Stimulated activated naive CD8-positive, alpha-beta T cell treated with anti-CD3 and anti-CD28 coated beads, Interleukin-15, Interleukin-2, amounts not matched to agents 100 U/mL and 50 U/mL, for 24 hours (primary cell): ENCODE data around the gene CACTIN.
A peak's percentile ranks its signal among the peaks of the same experiment; 100 is the strongest.
"Not testable (repeated sequence)": the region's sequence is repeated elsewhere in the genome, so short reads cannot be mapped to it uniquely, and the experiment has no call there.

Experiments used
- ATAC-seq: fragments of 150-1000 bp; cut with Tn5 transposase; one replicate; pipeline ENCODE4 v1.10.0; 2021
- DNase-seq: peaks from one replicate; pipeline ENCODE4 v3.0.0; 2021

Gene CACTIN

DNA sequence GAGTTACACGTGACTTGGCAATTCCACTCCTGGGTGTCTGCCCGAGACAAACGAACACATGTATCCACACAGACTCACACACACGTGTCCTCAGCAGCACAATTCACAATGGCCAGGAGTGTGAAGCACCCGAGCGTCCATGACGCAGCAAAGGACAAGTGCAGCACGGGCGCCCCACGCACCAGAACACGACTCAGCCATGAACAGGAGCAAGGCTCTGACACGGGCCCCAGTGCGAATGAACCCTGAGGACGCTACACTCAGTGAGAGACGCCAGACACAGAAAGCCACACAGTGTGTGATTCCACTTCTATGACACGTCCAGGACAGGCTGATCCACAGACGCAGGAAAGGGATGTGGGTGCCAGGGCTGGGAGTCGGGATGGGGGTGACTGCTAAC lies 37.2 kb upstream of the CACTIN start:
- no peak for ATAC-seq

DNA sequence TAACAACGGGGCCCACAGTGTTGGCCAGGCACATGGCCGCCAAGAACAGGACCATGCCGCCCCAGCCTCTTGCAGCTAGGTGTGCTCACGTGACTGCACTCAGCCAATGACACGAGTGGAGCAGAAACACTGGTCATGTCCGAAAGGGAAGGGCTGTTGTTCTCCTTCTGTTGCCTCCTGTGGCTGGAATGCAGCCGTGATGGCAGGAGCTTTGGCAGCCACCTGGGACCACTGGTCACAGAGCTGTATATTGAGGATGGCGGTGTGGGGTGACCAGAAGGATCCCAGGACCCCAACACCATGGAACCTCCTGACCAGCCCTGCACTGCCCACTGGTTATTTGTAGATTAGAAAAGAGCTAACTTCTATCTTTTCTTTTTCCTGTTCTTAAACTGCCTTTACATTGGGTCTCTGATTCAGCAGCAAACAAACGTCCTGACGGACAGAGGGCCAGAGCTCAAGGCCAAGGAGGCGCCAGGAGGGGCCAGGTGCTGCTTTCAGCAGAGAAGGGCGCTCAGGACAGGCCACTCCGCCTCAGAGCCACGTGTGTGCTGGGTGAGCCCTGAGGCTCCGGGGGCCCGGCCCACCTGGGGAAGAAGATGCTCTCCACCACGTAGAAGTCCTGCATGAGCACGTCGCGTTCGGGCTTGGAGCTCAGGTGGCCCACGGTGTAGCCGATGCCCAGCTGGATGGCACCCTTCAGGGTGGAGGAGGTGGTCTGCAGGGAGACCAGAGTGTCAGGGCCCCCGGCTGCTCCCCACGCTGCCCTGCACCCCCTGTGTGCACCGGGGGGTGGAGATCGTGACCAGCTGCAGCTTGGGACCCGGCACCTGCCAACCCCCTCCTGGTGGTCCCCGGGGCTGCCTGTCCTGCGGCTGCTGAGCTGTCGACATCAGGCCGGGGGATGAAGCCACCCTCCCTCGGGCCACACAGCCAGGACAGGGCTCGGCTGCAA lies 35.0 kb upstream of the CACTIN start:
- ATAC-seq (no peak), DNase-seq (no peak)

More for the DNA sequence above, 37.2 kb upstream of the CACTIN start:
- DNase-seq: no peak

DNA sequence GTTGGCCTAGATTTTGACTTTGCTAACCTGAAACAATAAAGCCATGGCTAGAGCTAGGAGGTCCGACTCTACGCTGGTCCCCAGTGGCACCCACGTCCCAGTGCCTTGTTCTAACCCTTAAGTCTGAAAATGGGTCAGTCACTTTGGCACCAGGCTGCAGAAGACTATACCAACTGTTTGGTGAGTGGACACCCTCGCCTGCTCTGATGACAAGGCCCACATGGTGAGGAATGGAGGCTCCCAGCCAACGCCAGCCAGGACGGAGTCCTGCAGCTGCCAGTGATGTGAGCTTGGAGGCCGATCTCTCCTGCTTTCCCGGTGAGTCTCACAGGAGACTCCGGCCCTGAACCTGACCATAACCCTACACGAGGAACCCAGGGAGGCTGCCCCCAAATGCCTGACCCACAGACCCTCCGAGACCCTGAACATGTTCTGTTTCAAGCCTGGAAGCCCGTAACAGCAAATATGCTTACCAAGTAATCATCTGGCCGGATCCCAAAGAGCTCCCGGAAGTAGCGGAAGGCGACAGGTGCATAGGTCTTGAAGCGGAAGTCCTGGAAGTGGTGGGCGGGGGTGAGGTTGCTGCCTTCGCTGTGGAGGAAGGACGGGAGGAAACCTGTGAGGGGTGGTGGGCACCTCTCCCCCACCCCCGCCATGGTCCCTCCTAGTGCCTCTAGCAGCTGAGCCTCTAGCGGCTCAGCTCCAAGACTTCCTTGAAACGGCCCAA lies 34.1 kb upstream of the CACTIN start:
- DNase-seq (no peak), ATAC-seq (no peak)

DNA sequence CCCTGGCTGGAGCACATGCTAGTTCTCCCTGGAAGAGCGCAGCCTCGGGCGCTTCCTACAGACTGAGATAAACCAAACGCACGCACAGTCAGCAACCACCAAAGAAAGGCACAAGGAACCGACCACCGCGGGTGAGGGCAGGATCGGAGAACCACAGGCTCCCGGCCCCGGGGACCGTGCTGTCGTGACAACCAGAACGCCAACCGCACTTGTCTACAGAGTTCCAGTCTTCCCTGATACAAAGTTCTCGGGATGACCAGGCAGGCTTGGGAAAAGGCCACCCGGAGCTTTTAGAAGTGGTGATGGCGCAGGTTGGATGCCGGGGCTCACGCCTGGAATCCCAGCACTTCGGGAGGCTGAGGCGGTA lies 33.1 kb upstream of the CACTIN start:
- ATAC-seq: no peak
- no peak for DNase-seq

DNA sequence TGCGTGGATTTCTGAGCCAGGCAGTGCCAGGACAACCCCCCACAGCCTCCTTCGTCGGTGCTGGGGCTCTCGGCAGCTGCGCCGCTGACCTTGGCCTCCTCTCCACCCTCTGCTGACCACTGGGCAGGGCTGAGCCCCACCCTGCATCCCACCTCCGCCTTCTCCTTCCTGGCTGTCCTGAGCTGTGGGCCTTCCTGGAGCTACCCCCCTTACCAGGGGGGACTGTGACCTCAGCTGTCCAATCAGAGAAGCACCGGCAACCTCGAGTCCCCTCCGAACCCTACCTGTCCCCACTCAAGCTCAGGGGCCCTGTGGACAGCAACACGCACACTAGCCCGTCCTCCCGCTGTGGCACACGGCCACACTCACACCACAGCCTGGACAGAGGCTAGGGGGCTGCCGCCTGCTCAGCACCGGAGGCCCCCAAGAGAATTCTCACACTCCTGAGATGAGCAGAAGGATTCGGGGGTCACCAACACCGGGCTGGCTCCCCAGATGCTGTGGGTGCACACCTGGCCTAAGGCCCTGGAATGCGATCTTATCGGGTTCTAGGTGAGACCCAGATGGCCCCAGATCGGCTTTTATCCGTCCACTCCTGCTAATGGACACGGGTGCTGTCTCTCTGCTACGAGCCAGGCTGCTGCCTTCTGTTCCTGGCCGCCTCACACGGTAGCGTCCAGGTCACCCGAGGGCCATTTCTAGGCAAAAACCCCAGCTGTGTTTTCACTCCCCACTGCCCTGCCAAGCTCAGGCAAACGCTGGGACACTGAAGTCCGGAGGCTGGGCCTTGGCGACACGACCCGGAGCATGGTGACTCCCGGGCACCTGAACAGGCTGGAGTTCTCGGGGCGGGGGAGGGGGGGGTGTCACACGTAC lies 32.5 kb upstream of the CACTIN start:
- ATAC-seq (no peak), DNase-seq (no peak)

DNA sequence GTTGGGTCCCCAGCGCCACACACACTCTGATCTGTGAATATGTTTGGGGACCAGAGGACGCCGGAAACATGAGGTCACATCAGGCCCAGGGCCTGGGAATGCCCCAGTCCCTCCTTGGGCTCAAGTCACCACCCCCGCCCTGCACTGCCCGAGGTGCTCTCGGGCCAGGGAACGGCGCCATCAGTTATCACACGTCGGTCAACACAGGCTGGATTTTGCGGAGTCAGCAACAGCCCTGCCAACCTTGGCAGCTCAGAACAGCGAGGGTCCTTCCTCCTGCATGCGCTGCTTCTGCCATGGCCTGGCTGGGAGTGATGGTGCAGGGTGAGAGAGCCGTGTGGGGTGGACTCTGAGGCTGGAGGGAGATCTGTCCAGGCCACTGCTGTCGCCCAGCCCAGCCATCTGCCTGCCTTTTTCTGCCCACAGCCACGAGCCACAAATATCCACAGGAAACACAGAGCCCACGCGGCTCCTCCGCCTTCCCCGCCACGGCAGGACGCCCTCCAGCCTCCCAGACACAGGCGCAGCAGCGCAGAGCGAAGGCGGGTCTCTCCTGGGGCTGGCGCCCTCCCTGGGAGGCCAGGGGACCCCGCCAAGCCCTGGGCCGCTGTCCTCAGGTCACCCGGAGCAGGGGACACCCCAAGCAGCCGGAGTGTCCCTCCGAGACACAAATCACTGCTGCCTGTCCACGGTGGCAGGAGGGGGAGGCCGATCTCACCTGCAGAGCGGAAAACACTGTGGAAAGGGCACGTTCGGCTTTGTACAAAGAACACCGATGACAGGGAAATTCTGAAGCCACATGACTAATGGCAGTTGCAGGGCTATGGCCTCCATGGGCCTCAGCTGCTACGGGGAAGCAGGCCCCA lies 31.6 kb upstream of the CACTIN start:
- DNase-seq (no peak), ATAC-seq (no peak)

DNA sequence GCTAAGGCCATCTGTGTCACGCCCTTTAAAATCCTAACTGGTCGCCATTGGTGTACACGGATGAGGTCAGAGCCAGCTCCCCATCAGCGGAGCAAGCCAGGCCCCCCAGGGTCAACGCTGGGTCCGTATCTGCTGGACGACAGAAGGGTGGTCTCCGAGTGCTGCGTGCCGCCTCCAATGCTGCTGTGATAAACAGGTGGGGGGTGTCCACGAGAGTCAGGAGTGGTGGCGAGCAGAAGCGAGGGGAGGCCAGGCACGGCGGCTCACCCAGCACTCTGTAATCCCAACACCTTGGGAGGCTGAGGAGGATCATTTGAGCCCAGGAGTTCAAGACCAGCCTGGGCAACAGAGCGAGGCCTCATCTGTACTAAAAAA lies 30.8 kb upstream of the CACTIN start:
- no peak for ATAC-seq
- DNase-seq: no peak

DNA sequence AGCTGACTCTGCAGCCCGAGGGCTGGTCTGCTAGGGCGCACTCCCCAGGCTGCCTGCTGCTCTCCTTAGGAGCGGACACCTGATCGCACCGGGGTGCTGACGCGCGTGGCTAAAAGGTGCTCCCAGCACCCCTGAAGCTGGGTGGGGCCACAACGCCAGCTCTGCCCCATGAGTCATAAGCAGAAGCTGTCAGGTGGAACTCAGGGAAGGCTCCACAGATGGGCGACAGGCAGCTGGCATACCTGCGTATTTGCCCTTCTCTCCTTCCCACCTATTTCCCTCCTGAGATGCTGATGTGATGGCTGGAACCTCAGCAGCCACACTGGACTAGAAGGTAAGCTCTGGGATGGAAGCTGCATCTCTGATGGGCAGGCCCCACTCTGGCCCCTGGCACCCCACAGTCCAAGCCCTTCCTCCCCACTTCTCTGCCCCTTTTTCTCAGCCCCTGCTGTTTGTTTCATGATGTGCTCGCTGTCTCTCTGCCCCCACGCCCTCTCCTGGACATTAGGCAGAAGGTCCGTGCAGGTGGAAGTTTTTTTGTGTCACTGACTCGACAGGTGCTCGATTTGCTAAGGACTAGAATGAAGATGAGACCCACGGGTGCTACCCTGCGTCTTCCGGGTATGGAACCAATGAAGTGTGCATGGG lies 30.3 kb upstream of the CACTIN start:
- no peak for DNase-seq
- no peak for ATAC-seq

DNA sequence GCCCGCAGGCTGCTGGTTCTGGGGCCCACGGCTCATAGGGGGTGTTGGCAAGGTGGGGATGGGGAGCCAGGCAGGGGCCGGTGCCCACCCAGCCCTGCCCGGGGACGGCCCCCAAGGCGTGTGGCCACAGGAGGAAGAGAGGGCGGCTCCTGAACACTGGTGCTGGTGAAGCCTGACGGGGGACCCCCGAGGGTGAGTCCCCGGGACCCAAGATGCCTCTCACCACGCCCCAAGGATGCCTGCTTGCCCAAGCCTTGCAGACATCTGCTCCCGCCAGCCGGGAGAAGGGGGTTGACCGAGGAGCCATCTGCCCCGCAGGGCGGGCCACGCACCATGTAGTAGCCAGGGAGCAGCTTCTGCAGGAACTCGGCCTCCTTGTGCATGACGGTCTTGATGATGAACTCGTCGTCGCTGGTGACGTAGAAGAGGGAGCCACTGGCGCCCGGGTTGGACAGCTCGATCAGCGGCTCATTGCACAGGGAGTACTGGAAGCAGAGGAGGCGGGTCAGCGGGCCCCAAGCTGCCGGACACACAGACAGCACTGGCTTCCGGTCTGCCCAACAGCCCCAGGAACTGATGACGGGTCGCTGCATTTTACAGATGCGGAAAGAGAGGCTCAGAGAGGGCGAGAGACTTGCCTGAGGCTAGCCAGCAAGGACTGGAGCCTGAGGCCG lies 29.6 kb upstream of the CACTIN start:
- DNase-seq (no peak), ATAC-seq (no peak)

DNA sequence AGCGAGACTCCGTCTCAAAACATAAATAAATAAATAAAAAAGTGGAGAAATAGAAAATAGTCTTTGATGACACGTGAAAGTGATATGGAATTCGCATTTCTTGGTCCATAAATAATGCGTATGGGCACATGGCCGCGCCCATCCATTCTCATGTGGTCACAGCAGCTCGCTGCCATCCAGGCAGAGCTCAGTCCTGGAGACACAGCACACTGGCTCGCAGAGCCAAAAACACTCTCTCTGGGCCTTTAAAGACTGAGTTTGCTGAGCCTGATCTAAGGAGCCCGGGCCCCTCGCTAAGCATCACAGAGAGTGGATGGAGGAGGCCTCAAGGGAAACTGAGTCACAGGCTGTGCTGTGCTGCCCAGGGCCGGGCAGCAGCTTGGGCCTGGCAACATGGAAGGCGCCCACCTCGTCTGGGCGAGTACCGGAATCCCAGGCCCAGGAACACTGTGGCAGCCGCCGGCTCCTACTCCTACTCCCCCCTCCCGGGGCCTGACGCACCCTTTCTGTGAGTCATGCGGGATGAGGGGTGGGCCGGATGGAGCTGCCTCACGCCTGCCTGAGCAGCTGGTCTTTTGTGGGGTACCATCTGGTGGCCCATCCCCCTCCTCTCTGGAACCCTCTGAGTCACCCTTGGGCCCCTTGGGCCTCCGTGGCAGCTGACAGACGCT lies 28.9 kb upstream of the CACTIN start:
- DNase-seq (no peak), ATAC-seq (no peak)

DNA sequence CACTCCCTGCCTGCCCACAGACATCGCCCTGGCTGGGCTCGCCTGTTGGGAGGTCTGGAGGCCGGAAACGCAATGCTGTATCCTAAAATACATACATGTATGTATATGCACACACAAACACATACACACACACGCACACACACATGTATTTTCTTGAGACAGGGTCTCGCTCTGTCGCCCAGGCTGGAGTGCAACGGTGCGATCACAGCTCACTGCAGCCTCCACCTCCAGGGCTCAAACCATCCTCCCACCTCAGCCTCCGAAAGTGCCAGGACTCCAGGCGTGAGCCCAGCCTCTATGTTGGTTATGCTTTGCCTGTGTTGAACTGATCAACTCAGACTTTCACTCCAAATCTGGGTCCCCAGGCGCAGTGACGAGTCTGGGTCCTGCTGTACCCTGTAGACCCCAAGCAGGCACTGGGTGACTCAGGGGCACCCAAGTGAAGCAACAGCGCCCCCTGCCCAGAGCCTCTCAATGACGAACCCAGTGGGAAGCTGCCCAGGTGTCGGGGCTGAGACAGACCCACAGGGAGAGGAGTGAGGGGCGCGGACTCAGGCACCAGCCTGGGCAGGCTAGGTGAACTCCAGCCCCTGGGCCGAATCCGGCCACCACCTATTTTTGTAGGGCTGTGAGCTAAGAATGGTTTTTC lies 27.4 kb upstream of the CACTIN start:
- ATAC-seq (no peak), DNase-seq (peak; percentile 41)

DNA sequence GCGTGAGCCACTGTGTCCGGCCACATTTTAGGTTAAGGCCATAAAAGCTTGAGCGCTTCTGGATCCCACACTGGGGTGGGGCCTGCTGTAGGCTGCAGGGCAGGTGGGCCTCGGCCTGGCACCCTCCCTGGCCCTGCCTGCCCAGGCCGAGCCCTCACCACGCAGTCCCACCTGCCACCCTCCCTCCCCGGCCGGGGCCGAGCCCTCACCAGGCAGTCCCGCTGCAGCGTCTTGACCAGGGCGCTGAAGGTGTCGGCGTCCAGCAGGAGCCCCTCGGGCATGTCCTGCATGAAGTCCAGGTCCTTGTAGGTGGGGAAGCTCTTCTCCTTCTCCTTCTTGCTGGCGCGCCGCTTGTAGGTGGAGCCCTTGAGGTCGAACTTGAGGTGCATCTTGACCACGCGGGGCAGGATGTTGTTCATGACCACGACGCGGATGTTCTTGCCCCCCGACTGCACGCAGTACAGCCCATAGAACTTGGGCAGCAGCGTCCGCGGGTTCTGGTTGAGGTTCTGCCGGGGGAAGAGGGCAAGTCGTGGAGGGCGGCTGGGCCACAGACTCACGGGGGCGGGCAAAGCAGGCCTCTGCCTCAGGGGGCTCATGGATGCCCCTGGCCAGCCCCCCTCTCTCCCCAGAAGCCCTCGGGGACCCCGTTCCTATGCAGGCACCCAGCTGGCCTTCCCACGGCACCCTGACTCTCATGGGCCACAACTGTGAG lies 26.6 kb upstream of the CACTIN start:
- DNase-seq: no peak
- no peak for ATAC-seq

DNA sequence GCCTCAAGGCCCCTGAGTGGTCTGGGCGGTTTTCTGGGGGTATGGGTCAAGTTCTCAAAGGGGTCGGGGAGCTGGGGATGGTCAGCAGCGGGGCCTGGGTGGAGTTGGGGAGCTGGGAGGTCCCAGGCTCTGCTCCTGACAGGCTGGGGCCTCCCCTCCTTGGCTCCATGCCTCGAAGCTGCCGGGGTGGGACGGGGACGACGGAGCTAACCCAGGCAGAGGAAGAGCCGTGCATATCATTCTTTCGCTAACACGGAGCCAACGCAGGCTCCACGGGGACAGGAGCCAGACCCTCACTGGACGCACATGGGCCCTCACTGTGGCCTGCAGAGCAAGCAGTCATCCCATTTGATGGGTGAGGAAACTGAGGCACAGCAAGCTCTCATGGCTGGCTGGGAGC lies 25.8 kb upstream of the CACTIN start:
- DNase-seq: no peak
- no peak for ATAC-seq

DNA sequence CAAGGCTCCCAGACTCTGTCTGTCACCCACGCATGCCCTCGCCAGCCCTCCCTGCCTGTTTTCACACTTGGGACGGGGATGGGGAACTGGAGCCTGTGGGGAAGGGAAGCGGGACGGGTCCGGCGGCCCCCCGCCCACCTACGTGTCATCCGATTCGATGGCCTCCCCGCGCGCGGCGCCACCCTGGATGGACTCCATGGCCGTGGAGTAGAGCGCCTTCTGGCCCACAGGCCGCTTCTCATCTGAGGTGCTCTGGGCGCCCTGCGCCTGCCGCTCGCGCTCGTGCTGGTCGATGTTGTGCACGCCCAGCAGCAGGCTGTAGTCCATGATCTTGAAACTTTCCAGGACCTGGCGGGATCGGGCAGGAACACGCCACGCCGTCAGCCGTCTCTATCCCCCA lies 25.1 kb upstream of the CACTIN start:
- ATAC-seq (peak; percentile 29), DNase-seq (no peak)

DNA sequence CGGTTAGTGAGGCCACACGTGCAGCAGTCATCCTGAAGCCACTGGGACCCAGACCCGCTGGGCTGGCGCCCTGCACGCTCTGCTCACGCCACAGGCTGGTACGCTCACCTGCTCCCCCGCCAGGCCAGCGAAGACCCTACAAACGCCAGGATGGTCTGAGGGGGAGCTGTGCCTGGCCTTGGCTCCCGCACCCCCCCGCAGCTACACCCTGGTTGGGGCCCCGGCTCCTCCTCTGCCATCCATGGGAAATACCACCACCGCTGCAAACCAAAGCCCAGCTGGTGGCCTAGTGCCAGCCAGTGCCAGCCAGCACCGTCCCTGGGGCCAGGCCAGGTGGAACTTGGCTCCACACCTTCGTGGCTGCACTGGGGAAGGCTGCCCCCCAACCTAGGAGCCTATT lies 23.3 kb upstream of the CACTIN start:
- DNase-seq: no peak
- ATAC-seq: no peak

DNA sequence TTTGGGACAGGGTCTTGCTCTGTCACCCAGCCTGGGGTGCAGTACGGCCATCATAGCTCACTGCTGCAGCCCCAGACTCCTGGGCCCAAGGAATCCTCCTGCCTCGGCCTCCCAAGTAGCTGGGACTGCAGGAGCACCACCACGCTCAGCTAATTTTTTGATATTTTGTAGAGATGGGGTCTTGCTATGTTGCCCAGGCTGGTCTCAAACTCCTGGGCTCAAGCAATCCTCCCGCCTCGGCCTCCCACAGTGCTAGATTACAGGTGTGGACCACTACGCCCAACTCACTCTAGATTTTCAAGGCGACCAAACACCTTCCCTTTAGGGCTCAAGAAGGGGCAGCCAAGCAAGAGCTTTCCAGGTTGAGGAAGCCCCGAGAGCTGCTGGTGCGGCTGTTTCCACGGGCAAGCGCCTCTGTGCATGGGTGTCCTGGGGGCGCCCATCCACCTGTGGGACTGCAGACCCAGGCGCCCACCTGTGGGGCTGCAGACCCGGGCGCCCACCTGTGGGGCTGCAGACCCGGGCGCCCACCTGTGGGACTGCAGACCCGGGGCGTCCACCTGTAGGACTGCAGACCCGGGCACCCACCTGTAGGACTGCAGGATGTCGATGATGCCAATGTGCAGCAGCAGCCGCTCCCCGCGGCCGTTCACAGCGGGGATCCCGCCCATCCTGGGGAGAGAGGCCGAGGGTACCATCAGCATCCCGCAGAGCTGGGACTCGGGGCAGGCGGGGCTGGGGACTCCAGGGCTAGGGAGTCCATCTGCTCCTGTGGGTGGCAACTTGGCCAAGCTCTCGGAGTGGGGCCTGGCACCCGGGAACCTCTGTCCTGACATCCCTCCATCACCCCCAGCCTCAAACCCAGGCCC lies 21.7 kb upstream of the CACTIN start:
- DNase-seq: no peak
- ATAC-seq: no peak

DNA sequence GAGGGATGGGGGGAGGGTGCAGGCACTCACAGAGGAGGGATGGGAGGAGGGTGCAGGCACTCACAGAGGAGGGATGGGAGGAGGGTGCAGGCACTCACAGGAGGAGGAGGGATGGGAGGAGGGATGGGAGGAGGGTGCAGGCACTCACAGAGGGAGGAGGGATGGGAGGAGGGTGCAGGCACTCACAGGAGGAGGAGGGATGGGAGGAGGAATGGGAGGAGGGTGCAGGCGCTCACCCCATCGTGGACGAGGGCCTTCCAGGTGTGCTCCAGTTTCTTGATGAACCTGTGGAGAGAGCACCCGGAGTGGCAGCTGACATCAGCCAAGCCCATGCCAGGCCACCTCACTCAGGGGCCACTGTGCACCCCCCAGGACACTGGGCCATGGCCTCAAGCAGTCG lies 20.5 kb upstream of the CACTIN start:
- ATAC-seq, DNase-seq: not testable (repeated sequence)
